ENCODE results near the gene LPCAT1. TPM values are rescaled to one million over a fixed set of nuclear protein-coding genes. Genes with fewer than 3 reads are reported as not detected.

The LPCAT1 gene
- total RNA-seq, 1 donor from 2014 or later = 74.8 TPM

- H3K36me3 Mint-ChIP-seq = no peaks in the 10 kb centered on the region
- DNase-seq (ENCODE audit: low spot score in 2 of 2, unreplicated experiment in 2 of 2) = no peak
- no peak overlapping the region for H3K27ac Mint-ChIP-seq
- H3K9me3 Mint-ChIP-seq = no peaks in the 10 kb centered on the region
- no peak overlapping the region for H3K4me3 Mint-ChIP-seq
- H3K4me1 Mint-ChIP-seq = no peaks in the 10 kb centered on the region
- H3K27me3 Mint-ChIP-seq (ENCODE audit: low read depth) = peaks cover 20% of the 10 kb centered on the region
- TF ChIP-seq, protein P1, sequence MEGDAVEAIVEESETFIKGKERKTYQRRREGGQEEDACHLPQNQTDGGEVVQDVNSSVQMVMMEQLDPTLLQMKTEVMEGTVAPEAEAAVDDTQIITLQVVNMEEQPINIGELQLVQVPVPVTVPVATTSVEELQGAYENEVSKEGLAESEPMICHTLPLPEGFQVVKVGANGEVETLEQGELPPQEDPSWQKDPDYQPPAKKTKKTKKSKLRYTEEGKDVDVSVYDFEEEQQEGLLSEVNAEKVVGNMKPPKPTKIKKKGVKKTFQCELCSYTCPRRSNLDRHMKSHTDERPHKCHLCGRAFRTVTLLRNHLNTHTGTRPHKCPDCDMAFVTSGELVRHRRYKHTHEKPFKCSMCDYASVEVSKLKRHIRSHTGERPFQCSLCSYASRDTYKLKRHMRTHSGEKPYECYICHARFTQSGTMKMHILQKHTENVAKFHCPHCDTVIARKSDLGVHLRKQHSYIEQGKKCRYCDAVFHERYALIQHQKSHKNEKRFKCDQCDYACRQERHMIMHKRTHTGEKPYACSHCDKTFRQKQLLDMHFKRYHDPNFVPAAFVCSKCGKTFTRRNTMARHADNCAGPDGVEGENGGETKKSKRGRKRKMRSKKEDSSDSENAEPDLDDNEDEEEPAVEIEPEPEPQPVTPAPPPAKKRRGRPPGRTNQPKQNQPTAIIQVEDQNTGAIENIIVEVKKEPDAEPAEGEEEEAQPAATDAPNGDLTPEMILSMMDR (IDR thresholded peaks at IDR 0.05; ENCODE audit: unreplicated experiment) = no peak
Observed at GRCh38 chr5:1551426-1552301, 27.9 kb upstream of the LPCAT1 start.

GRCh38 chr5:1550287-1551076, 26.7 kb upstream of the LPCAT1 start:
- H3K4me1 Mint-ChIP-seq = no peaks in the 10 kb centered on the region
- no peak for DNase-seq (ENCODE audit: low spot score in 2 of 2, unreplicated experiment in 2 of 2)
- no peaks in the 10 kb centered on the region for H3K9me3 Mint-ChIP-seq
- H3K27ac Mint-ChIP-seq = no peak overlapping the region
- peaks cover 20% of the 10 kb centered on the region for H3K27me3 Mint-ChIP-seq (ENCODE audit: low read depth)
- TF ChIP-seq, protein P1 (IDR thresholded peaks at IDR 0.05; ENCODE audit: unreplicated experiment) = no peak
- H3K36me3 Mint-ChIP-seq = no peaks in the 10 kb centered on the region
- H3K4me3 Mint-ChIP-seq = no peak overlapping the region

- Mint-ChIP-seq H3K4me1 (no peaks in the 10 kb centered on the region), H3K9me3 (no peaks in the 10 kb centered on the region), H3K27me3 (ENCODE audit: low read depth) (peaks cover 20% of the 10 kb centered on the region), H3K4me3 (no peak overlapping the region), H3K36me3 (no peaks in the 10 kb centered on the region), H3K27ac (no peak overlapping the region)
- no peak for DNase-seq (ENCODE audit: low spot score in 2 of 2, unreplicated experiment in 2 of 2)
- TF ChIP-seq, protein P1 (IDR thresholded peaks at IDR 0.05; ENCODE audit: unreplicated experiment) = no peak
Observed at GRCh38 chr5:1549475-1550030, 25.8 kb upstream of the LPCAT1 start.

- TF ChIP-seq, protein P1 (IDR thresholded peaks at IDR 0.05; ENCODE audit: unreplicated experiment) = no peak
Observed at GRCh38 chr5:1548702-1549474, 25.1 kb upstream of the LPCAT1 start.

GRCh38 chr5:1547655-1548054, 23.9 kb upstream of the LPCAT1 start:
- TF ChIP-seq, protein P1 (IDR thresholded peaks at IDR 0.05; ENCODE audit: unreplicated experiment) = no peak
- DNase-seq (ENCODE audit: low spot score in 2 of 2, unreplicated experiment in 2 of 2) = no peak
- Mint-ChIP-seq H3K27me3 (ENCODE audit: low read depth) (peaks cover 20% of the 10 kb centered on the region), H3K4me1 (no peaks in the 10 kb centered on the region), H3K27ac (no peak overlapping the region), H3K4me3 (no peak overlapping the region), H3K36me3 (no peaks in the 10 kb centered on the region), H3K9me3 (no peaks in the 10 kb centered on the region)

More at GRCh38 chr5:1548702-1549474, 25.1 kb upstream of the LPCAT1 start:
- Mint-ChIP-seq H3K36me3 (no peaks in the 10 kb centered on the region), H3K9me3 (no peaks in the 10 kb centered on the region), H3K27me3 (ENCODE audit: low read depth) (peaks cover 20% of the 10 kb centered on the region), H3K4me3 (no peak overlapping the region), H3K27ac (no peak overlapping the region), H3K4me1 (no peaks in the 10 kb centered on the region)
- DNase-seq (ENCODE audit: low spot score in 2 of 2, unreplicated experiment in 2 of 2) = no peak

Measured in mesothelial cell of epicardium (in vitro differentiated cells).